ENCODE measurements around the gene MON2.
A peak's percentile ranks its signal among the peaks of the same experiment; 100 is the strongest.
"Not testable (repeated sequence)": the region's sequence is repeated elsewhere in the genome, so short reads cannot be mapped to it uniquely, and the experiment has no call there.

Gene MON2

GRCh38 chr12:62481843-62482540, 15.4 kb downstream of the MON2 start:
- DNase-seq: no peak

- no peak for DNase-seq
Measured at GRCh38 chr12:62482769-62483168, 16.1 kb downstream of the MON2 start.

GRCh38 chr12:62484233-62484632, 17.6 kb downstream of the MON2 start:
- DNase-seq: no peak

- no peak for DNase-seq
Measured at GRCh38 chr12:62505786-62506185, 39.2 kb downstream of the MON2 start.

GRCh38 chr12:62512901-62513300, 46.3 kb downstream of the MON2 start:
- DNase-seq: no peak

- DNase-seq: not testable (repeated sequence)
Measured at GRCh38 chr12:62514080-62514479, 47.5 kb downstream of the MON2 start.

- DNase-seq: peak; percentile 52 to 87 (median 70)
Measured at GRCh38 chr12:62516927-62517326, 50.3 kb downstream of the MON2 start.

GRCh38 chr12:62517887-62518286, 51.3 kb downstream of the MON2 start:
- DNase-seq: peak in 1 of 4 experiments; percentile 13

- no peak for DNase-seq
Measured at GRCh38 chr12:62519043-62519442, 52.4 kb downstream of the MON2 start.

- DNase-seq: no peak
Measured at GRCh38 chr12:62520361-62520760, 53.7 kb downstream of the MON2 start.

GRCh38 chr12:62522984-62523383, 56.4 kb downstream of the MON2 start:
- peak in 3 of 4 experiments; percentile 8 to 68 (median 45) for DNase-seq

GRCh38 chr12:62523619-62524018, 57.0 kb downstream of the MON2 start:
- no peak for DNase-seq

GRCh38 chr12:62525271-62525670, 58.6 kb downstream of the MON2 start:
- no peak for DNase-seq

- DNase-seq: no peak
Measured at GRCh38 chr12:62530596-62530995, 64.0 kb downstream of the MON2 start.

GRCh38 chr12:62532333-62532732, 65.7 kb downstream of the MON2 start:
- DNase-seq: no peak

GRCh38 chr12:62533087-62533754, 66.6 kb downstream of the MON2 start:
- DNase-seq: no peak

GRCh38 chr12:62533755-62534107, 67.1 kb downstream of the MON2 start:
- no peak for DNase-seq

- no peak for DNase-seq
Measured at GRCh38 chr12:62536546-62536945, 69.9 kb downstream of the MON2 start.

GRCh38 chr12:62537551-62537950, 70.9 kb downstream of the MON2 start:
- DNase-seq: peak in 2 of 4 experiments; percentile 38 to 47

GRCh38 chr12:62540354-62540753, 73.7 kb downstream of the MON2 start:
- DNase-seq: no peak

GRCh38 chr12:62542814-62543213, 76.2 kb downstream of the MON2 start:
- no peak for DNase-seq

- no peak for DNase-seq
Measured at GRCh38 chr12:62543324-62543723, 76.7 kb downstream of the MON2 start.

GRCh38 chr12:62543741-62544140, 77.1 kb downstream of the MON2 start:
- DNase-seq: no peak

GRCh38 chr12:62552906-62553556, 86.4 kb downstream of the MON2 start:
- no peak for DNase-seq
